Neuron (in vitro differentiated cells): Measurements from ENCODE around the gene PSMA6.
"Not testable (repeated sequence)": the region's sequence is repeated elsewhere in the genome, so short reads cannot be mapped to it uniquely, and the experiment has no call there.

ENCODE experiments used
- H2AFZ ChIP-seq: one replicate; pipeline ENCODE4 v1.6.1; 2013; ENCODE audit warnings: low read depth, mild to moderate bottlenecking, inconsistent platforms, low read length, moderate library complexity
- H3K27me3 ChIP-seq: one replicate; pipeline ENCODE4 v1.6.1; 2013; ENCODE audit warnings: low read length; ENCODE audit not compliant: insufficient read depth
- H3K36me3 ChIP-seq: one replicate; pipeline ENCODE4 v1.6.1; 2013; ENCODE audit warnings: low read length; ENCODE audit not compliant: insufficient read depth
- H3K4me1 ChIP-seq: one replicate; pipeline ENCODE4 v1.6.1; 2013; ENCODE audit warnings: low read length; ENCODE audit not compliant: insufficient read depth
- H3K4me3 ChIP-seq: 2 replicates; pipeline ENCODE4 v1.5.1; 2013; ENCODE audit warnings: mild to moderate bottlenecking, low read length, moderate library complexity
- H3K9me3 ChIP-seq: one replicate; pipeline ENCODE4 v1.6.1; 2013; ENCODE audit warnings: low read length

Gene PSMA6

DNA sequence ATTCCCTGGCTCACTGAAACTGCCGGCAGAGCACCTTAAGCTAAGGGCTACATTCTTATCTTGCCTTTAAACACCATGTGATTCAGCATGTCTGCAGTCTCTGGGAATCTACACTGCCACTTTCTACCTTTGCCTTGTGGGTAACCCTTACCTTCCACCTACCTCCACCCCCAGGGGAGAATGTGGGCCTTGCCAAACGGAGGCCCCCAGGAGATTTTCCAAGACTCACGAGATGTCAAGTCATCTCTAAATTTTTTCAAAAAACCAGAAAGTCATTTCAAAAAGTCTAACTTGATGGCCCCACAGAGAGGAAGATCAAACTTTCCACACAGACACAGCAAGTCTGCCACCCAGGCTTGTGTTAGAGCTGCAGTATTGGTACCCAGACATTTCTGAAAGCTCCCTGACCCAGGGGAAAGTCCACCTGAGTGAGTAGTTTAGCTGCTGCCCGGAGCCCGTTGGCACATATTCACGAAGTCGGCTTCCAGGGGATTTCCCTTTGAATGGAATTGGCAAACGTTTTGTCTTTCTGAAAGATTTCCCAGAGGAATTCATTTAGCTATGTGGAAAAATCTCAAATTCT lies 4.7 kb upstream of the PSMA6 start:
- Histone ChIP-seq H3K27me3 (no peaks in the 10 kb centered on the region), H3K4me3 (no peak overlapping the region), H3K36me3 (no peaks in the 10 kb centered on the region), H2AFZ (no peak overlapping the region), H3K9me3 (no peaks in the 10 kb centered on the region), H3K4me1 (no peaks in the 10 kb centered on the region)

GRCh38 chr14:35289623-35290022 lies 2.6 kb upstream of the PSMA6 start:
- Histone ChIP-seq H3K9me3 (no peaks in the 10 kb centered on the region), H3K27me3 (no peaks in the 10 kb centered on the region), H3K36me3 (peaks cover 4% of the 10 kb centered on the region), H3K4me3 (no peak overlapping the region), H2AFZ (no peak overlapping the region), H3K4me1 (peaks cover 8% of the 10 kb centered on the region)

DNA sequence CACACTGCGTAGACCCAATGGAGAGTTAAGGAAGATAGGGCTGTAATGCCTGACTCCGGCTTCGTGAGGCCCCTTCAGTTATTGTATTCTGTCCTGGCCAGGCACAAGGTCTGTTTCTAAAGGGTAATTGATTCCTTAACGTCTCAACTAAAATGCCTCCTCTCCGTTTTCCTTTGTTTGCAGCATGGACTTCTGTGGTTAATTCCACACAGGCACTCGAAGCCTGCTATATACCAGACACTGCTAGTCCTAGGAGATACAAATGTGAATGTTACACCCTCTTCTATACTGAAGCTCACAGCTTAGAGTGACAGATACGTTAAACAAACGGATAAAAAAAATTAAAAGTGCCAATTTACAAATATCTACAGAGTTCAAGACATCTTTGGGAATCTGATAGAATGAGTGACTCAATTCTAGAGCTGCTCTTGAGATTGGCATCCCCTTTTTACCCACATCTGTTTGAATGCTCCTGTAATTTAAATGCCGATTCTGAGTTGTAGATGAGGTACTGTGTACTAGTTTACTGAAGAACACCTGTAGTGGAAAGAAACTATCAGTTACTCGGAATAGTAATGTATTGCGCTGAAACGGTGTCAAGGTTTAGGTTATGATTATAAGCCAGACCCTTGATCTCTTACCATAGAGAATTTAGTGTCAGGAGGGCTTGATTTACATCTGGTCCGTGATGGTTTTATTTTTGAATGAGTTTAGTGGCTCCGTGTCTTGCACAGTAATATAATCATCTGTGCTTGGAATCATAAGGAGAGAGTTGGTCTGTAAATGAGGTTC lies 784 bp downstream of the PSMA6 start:
- Histone ChIP-seq H3K27me3 (no peaks in the 10 kb centered on the region), H2AFZ (peak overlapping the region; percentile 63), H3K9me3 (no peaks in the 10 kb centered on the region), H3K4me1 (peaks cover 8% of the 10 kb centered on the region), H3K36me3 (peaks cover 4% of the 10 kb centered on the region), H3K4me3 (peak overlapping the region; percentile 91)

GRCh38 chr14:35295845-35296161 lies 3.6 kb downstream of the PSMA6 start:
- no peaks in the 10 kb centered on the region for H3K27me3 ChIP-seq
- peaks cover 8% of the 10 kb centered on the region for H3K4me1 ChIP-seq
- H3K9me3 ChIP-seq: no peaks in the 10 kb centered on the region
- H3K4me3 ChIP-seq: no peak overlapping the region
- peaks cover 6% of the 10 kb centered on the region for H3K36me3 ChIP-seq
- no peak overlapping the region for H2AFZ ChIP-seq

DNA sequence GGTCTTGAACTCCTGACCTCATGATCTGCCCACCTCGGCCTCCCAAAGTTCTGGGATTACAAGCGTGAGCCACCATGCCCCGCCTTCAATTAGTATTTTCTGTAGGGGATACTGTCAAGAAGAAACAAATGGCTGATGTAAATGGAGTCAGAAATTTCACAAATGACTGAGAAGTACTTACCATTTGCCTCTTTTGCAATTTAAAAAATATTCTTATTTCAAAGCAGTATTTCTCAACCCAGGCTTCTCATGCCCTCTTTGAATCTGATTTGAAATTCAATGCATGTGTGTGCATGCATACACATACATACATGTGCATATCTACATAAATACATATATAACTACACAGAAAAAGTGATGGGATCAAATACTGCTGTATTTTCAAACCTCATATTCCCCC lies 4.4 kb downstream of the PSMA6 start:
- H2AFZ ChIP-seq: no peak overlapping the region
- H3K4me1 ChIP-seq: peaks cover 8% of the 10 kb centered on the region
- no peak overlapping the region for H3K4me3 ChIP-seq
- peaks cover 6% of the 10 kb centered on the region for H3K36me3 ChIP-seq
- no peaks in the 10 kb centered on the region for H3K9me3 ChIP-seq
- H3K27me3 ChIP-seq: no peaks in the 10 kb centered on the region

DNA sequence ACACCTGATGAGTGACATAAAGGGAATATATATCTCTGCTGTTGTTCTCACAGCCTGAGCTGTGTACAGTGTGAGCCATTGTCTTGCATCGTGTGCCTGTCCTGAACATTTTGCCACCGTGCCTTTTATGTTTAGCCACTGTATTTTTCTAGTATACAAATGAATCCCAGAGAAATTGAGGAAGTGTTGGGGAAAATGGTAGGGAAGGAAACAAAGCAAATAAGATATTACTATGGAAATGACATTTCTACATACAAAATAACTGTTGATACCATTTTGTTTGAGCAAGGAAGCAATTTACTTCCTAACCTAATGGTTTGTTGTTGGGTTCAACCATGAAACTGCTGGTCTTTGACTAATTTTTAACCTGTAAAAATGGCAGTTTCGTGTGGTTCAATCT lies 5.5 kb downstream of the PSMA6 start:
- Histone ChIP-seq H2AFZ (no peak overlapping the region), H3K27me3 (no peaks in the 10 kb centered on the region), H3K4me1 (peaks cover 8% of the 10 kb centered on the region), H3K9me3 (no peaks in the 10 kb centered on the region), H3K4me3 (no peak overlapping the region), H3K36me3 (peaks cover 6% of the 10 kb centered on the region)

DNA sequence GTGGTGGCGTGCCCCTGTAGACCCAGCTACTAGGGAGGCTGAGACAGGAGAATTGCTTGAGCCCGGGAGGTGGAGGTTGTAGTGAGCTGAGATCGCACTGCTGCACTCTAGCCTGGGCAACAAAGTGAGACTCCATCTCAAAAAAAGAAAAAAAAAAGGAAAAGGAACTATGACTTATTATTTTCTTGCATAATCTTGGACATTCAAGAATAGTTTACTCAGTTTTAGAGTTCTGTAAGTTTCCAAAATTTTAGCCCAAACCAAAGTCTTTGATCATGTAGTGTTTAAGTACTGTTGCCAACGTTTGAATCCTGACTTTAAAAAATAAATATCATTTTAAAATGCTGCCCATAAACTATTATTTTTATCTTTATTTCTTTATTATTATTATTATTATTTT lies 6.2 kb downstream of the PSMA6 start:
- Histone ChIP-seq H3K36me3 (peaks cover 6% of the 10 kb centered on the region), H3K9me3 (no peaks in the 10 kb centered on the region), H3K27me3 (no peaks in the 10 kb centered on the region), H3K4me3 (no peak overlapping the region), H3K4me1 (peaks cover 8% of the 10 kb centered on the region), H2AFZ (no peak overlapping the region)

DNA sequence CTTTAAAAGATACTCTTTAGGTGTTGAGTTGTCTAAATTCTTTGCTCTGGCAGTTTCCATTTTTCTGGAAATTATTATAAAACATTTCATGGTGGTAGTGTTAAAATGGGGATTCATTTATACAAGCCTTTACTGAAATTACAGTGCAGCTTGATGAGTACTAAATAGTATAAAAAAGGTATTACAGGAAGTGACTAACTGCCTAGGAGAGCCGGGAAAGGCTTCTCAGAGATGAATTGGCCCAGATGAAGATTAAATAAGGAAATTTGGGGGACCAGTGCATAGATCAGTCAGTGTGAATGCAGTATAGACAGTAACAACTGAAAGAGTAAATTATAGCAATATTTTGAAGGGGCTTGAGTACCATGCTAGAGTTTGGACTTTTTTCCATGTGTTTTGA lies 7.5 kb downstream of the PSMA6 start:
- no peak overlapping the region for H3K4me3 ChIP-seq
- H3K36me3 ChIP-seq: peaks cover 2% of the 10 kb centered on the region
- no peaks in the 10 kb centered on the region for H3K4me1 ChIP-seq
- no peaks in the 10 kb centered on the region for H3K9me3 ChIP-seq
- H2AFZ ChIP-seq: no peak overlapping the region
- H3K27me3 ChIP-seq: no peaks in the 10 kb centered on the region

DNA sequence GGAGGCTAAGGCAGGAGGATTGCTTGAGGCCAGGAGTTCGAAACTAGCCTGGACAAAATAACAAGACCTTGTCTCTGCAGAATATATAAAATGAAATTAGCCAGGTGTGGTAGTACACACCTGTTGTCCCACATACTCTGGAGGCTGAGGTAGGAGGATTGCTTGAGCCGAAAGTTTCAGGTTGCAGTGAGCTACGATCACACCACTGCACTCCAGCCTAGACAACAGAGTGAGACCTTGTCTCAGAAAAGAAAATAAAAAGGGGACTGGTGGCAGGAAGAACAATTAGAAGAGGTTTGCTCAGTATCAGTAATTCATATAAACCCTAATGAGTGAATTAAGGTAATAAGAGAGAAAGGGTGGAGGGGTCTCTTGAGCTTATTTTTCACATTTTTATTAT lies 8.0 kb downstream of the PSMA6 start:
- Histone ChIP-seq H3K9me3 (no peaks in the 10 kb centered on the region), H2AFZ (no peak overlapping the region), H3K4me1 (no peaks in the 10 kb centered on the region), H3K36me3 (peaks cover 2% of the 10 kb centered on the region), H3K4me3 (no peak overlapping the region), H3K27me3 (no peaks in the 10 kb centered on the region)

DNA sequence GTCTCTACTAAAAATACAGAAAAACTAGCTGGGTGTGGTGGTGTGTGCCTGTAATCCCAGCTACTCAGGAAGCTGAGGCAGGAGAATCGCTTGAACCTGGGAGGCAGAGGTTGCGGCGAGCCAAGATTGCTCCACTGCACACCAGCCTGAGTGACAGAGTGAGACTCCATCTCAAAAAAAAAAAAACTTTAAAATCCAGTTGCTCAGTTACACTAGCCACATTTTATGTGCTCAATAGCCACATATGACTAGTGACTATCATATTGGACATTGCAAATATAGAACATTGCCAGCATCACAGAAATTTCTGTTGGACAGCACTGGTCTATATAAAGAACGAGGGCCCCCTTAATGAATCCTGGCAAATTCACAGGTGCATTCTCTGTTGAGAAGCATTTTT lies 9.2 kb downstream of the PSMA6 start:
- not testable (repeated sequence) for H3K27me3 ChIP-seq, H3K4me3 ChIP-seq, H2AFZ ChIP-seq, H3K9me3 ChIP-seq, H3K4me1 ChIP-seq, H3K36me3 ChIP-seq

DNA sequence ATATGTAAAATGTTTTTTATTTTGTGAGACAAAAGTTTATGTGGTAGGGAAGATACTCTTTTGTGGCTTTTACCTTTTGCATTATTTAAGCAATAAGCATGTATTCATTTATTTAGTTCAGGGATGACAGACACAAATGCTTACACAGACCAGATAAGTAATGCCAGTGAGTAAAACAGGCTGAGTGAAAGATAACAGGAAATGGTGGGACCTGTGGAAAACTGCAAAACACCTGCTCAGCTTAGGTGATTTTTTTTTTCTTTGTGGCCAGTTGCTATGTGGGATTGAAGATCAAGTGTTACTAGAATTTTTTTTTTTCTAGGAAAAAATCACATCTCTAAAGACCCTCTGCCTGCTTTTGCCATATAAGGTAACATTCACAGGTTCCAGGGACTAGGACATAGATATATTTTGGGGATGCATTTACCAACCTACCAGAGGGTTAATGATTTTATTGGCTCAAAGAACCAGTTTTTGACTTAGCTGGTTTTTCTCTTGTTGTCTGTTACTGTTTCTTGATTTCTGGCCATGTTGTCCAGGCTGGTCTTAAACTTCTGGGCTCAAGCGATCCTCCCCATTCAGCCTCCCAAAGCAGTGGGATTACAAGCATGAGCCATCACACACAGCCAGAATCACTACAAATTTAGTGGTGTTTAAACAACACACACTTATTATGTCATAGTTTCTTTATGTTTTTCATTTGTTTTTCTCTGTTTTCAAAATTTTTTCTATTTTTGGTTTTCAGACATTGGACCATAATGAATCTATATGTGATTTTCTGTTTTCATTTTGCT lies 9.8 kb downstream of the PSMA6 start:
- Histone ChIP-seq H3K36me3 (peaks cover 4% of the 10 kb centered on the region), H3K4me1 (no peaks in the 10 kb centered on the region), H2AFZ (no peak overlapping the region), H3K27me3 (no peaks in the 10 kb centered on the region), H3K4me3 (no peak overlapping the region), H3K9me3 (no peaks in the 10 kb centered on the region)

DNA sequence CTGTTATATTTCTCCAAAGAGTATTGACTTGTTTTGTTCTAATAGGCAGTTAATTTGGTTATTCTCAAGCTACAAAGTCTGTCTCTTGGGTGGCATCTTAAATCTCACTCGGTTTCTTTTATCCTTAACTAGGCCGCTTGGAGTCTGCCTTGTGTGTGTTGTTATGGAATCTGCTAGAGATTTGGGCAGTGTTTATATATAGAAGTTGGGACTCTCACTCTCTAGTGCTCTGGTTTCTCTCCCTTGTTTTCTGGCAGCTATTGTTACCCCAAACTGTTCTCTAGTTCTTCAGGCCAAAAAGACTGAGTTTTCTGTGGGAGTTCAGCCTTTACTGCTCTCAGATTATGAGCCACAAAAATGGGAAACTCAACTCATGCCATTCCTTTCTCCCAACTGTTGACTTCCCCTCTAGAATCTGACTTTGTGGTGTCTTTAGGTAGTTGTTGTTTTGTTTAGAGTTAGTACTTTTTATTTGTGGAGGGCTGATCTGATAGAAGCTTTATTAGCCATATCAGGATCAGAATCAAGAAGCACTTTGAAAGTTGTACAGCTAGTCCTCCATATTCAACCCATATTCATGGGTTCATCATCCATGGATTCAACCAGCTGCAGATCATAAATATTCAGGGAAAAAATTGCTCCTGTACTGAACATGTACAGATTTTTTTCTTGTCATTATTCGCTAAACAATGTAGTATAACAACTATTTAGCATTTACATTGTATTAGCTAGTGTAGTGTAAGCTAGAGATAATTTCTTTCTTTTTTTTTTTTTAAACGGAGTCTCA lies 11.2 kb downstream of the PSMA6 start:
- H3K9me3 ChIP-seq: no peaks in the 10 kb centered on the region
- no peaks in the 10 kb centered on the region for H3K27me3 ChIP-seq
- no peaks in the 10 kb centered on the region for H3K4me1 ChIP-seq
- no peak overlapping the region for H3K4me3 ChIP-seq
- H2AFZ ChIP-seq: no peak overlapping the region
- peaks cover 5% of the 10 kb centered on the region for H3K36me3 ChIP-seq
